GM19099 (cell line): ENCODE measurements around the gene CBX4.

Source experiments
- POLR2A ChIP-seq: IDR thresholded peaks from 3 replicates; pipeline ENCODE4 v1.6.1; 2011; ENCODE audit warnings: low read depth; ENCODE audit not compliant: insufficient read length; ENCODE audit errors: extremely low read depth

Gene CBX4

DNA sequence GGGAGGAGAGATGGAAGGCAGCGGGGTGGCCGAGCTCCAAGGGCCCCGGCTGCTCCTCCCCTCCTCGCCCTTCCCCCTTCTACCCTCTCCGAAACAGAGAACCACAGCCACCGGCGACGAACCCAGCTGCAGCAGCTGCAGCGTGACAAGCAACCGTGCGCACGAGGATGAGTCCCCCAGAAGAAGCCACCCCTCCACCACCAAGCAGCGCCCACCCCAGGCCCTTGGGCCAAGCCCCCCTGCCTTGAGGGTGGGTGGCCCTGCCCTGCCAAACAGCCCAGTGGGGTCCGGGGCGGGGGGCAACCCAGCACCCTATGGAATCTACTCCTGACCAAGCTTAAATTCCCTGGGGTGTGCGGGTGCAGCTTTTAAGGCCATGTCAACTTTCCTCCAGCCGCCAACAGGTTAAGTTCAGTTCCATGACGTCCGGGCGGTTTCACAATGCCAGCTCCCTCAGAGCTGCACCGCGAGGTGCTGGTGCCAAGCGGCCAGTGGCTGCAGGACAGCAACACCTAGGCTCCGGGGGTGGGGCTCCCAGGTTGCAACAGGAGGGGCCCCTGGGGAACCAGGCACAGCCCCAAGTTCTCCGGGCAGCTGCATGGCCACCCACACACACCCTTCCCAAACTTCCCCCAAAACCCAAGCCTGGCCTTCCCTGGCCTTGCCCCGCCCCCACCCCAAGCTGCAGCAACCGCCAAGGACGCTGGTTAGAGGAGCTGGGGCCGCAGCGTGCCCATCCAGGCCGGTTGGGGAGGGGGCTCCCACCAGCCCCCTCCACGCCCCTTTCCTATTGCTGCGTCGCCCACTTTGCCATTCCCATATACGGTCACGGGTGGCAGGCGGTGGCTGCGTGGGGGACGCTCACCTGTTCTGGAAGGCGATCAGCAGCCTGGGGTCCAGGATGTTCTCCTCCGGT is 2.0 kb downstream of the CBX4 start:
- TF ChIP-seq POLR2A, result peak; percentile 29

DNA sequence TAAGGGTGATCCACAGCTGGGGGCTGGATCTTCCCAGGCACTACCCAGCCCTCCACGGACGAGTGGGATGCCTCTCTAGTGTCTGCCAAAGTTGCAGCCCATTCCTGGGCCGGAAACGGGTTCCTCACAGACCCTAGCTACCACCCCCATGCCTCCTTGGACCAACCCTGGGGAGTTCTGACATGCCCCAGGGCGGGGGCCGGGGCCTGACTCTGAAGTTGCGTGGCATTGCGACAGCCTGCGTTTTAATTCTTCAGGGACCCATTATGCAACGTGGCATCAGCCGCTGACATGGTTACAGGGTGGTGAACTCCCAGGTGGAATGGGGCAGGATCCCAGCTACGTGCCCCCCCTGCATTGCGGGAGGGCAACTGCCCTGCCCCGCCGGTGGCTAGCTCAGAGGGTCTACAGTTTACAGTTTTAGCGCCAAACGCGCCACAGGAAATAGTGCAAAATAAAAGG is 2.7 kb downstream of the CBX4 start:
- TF ChIP-seq POLR2A, result no peak

GRCh38 chr17:79835953-79836509 is 3.2 kb downstream of the CBX4 start:
- no peak for TF ChIP-seq POLR2A

- no peak for TF ChIP-seq POLR2A
Measured at GRCh38 chr17:79835470-79835899, 3.8 kb downstream of the CBX4 start.

- TF ChIP-seq POLR2A, result no peak
Measured at GRCh38 chr17:79834565-79835469, 4.4 kb downstream of the CBX4 start.

- TF ChIP-seq POLR2A, result no peak
Measured at GRCh38 chr17:79833744-79834564, 5.3 kb downstream of the CBX4 start.

- no peak for TF ChIP-seq POLR2A
Measured at GRCh38 chr17:79833110-79833450, 6.2 kb downstream of the CBX4 start.

DNA sequence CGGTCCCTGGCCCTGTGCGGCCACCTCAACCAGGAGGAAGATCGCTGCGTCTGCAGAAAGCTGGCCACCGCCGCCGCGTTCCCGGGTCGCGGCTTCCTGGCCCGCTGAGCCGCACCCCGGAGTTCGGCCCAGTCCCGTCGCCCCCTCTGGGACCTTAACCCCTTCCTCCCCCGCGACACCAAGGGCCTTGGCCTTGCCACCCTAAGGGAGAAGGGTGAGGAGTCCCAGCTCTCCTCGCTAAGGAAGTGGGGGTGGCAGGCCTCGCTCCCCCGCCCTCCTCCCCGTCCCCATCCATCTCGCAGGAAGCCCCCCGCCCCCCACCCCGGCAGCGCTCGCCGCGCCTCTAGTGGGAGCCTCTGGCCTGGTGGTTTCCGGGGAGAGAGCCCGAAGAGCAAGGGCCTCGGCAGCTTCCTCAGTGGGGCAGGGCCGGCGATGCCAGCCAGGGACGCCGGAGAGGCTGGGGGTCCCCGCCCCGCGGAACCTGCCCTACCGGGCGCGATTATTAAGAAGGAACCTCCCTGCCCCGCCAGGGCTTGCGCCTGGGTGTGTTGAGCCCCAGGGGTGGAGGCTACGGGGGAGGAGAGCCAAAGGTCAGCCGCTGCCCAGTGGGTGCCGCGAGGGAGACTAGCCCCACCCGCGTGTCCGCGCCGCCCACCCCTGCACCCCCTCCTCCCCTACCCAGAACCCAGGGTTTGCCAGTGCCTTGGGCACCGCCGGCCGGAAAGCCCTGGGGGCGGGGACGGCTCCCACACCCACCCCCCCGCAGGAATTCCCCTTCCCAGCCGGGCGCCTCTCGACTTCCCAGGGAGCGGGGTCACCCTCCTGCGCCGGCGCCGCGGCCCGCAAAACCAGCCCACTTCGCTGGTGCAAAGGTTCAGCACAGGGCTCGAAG is 6.8 kb downstream of the CBX4 start:
- TF ChIP-seq POLR2A, result no peak

- no peak for TF ChIP-seq POLR2A
Measured at GRCh38 chr17:79831265-79832217, 7.7 kb downstream of the CBX4 start.

- TF ChIP-seq POLR2A, result no peak
Measured at GRCh38 chr17:79830763-79831264, 8.4 kb downstream of the CBX4 start.

- TF ChIP-seq POLR2A, result no peak
Measured at GRCh38 chr17:79830303-79830702, 8.9 kb downstream of the CBX4 start.

GRCh38 chr17:79829457-79829856 is 9.8 kb downstream of the CBX4 start:
- TF ChIP-seq POLR2A, result no peak
